ENCODE data around the gene CDYL. TPM values are rescaled to one million over a fixed set of nuclear protein-coding genes. Genes with fewer than 3 reads are reported as not detected.

CDYL gene
- polyA plus RNA-seq, 1 donor: 18.2 TPM

- DNase-seq: no peak
Measured at GRCh38 chr6:4939241-4939640, 163.0 kb downstream of the CDYL start.

GRCh38 chr6:4940416-4940815, 164.2 kb downstream of the CDYL start:
- DNase-seq: no peak

DNA sequence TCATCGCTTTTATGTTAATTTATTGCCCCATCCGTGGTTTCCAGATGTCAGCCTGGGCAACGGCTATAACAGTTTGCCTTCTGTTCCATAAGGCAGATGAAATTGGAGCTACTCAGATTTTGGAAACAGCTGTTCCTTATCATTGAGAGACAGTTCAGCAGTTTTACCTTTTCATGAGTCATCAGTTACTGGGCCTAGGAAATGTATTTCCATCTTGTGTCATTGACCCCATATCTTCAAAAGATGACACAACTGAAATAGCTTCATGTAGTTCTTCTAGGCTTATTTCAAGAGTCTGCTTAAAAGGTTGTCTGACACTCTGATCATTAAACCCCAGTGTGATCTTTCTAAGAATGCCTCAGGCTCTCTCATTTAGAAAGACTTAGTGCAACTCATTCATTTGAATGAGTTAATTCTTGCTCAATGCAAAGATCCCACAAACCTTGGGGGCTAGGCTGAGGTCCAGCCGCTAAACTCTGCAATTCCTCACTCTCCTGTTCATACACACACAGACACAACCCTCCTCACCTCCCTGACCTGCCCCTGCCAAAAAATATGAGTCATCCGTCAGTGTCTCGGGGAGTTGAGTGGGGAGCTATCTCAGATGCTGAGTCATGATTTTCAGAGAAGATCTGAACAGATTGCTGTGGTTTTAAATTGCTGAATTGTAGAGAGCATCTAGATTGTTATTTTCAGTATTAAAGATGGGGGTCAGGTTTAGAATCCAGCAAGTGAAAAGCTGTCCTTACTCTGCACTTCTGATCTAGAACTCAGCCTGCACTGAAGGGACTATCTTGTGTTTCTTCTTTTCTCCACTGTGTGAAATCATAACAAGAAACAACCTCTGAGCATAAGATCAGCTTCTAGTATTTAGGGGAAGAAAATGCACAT, 165.8 kb downstream of the CDYL start:
- peak; percentile 15 for DNase-seq

DNA sequence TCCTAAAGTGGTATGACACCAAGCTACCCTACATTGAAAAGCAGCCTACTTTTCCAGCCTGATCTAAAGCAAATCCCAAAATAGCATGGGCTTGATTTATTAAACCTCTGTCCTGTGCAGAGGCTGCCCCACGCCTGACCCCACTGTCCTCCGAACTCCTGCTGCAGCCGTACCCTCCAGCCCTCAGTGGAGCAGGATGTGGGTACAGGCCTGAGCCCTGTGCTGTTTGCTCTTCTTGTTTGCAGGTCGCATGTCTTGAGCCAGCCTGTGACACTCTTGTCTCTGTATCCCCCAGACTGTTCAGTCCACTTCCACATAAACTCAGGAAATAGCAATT, 166.4 kb downstream of the CDYL start:
- no peak for DNase-seq

GRCh38 chr6:4943716-4944115, 167.5 kb downstream of the CDYL start:
- no peak for DNase-seq

DNA sequence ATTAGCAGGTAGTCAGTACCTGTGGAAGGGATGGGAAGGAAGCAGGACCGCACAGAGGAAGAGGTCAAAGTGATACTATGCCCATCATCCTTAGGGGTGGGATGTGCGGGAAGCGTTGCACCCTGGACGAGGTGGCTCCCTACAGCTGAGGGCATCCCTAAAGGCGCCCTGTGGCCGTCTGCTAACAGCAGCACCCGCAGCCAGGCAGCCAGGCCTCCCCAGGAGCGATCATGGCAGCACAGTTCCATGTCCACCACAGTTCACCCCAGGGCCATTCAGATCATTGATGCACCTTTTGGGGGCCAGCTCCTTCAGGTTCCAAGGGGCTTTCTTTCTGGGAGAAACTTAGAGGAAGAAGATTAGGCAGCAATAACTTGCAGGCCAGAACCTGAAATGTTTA, 168.1 kb downstream of the CDYL start:
- no peak for DNase-seq

GRCh38 chr6:4946521-4946920, 170.3 kb downstream of the CDYL start:
- no peak for DNase-seq

DNA sequence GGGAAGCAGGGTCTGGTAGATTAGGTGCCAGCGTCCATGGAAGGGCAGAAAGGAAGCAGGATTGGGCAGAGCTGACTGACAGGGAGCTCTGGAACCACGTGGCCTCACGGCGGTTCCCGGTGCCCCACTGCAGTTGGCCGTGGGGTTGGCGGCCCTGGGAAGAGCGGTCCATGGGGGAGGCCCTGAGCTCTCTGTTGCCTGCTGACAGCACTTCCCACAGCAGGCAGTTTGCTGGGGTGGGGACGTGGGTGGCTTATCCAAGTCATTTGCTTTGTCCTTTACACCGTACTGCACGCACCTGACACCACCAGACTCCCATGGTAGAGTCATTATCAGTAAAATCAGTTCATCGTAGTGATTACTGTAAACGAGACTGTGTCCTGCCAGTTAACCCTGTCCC, 171.5 kb downstream of the CDYL start:
- no peak for DNase-seq

GRCh38 chr6:4948781-4949450, 172.7 kb downstream of the CDYL start:
- no peak for DNase-seq

GRCh38 chr6:4950076-4950475, 173.9 kb downstream of the CDYL start:
- no peak for DNase-seq

GRCh38 chr6:4950836-4951533, 174.8 kb downstream of the CDYL start:
- DNase-seq: no peak

GRCh38 chr6:4953440-4953839, 177.2 kb downstream of the CDYL start:
- no peak for DNase-seq

- DNase-seq: no peak
Measured at GRCh38 chr6:4956625-4957024, 180.4 kb downstream of the CDYL start.

- no peak for DNase-seq
Measured at GRCh38 chr6:4957521-4958231, 181.5 kb downstream of the CDYL start.

GRCh38 chr6:4958624-4959023, 182.4 kb downstream of the CDYL start:
- no peak for DNase-seq

DNA sequence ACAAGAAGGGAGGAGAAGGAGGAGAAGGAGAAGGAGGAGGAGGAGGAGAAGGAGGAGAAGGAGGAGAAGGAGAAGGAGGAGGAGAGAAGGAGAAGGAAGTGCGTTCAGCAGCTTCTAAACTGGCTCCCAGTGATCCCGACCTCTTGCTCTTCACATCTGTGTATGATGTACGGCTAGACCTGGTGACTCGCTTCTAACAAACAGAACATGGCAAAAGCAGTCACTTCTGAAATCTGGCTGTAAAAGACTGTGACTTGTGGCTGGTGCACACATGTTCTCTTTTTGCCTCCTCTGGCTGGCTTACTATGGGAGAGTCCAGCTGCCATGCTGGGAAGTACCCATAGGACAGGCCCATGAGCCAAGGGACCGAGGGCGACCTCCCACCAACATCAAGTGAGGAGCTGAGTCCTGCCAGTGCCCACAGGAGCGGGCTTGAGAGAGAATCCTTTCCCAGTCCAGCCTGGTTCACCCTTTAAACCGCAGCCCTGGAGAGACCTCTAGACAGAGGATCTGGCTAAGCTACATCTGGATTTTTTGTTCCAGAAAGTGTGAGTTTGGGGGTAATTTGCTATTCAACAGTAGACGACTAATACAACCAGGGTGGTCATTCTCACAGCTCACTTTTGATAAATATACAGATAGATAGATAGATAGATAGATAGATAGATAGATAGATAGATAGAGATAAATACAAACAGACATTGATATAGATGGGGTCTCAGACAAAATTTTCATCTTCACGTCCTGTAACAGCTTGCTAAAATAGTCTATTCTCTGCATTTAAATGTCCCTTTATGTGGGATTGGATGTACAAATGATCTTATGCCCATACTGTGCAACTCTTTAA, 185.3 kb downstream of the CDYL start:
- no peak for DNase-seq

DNA sequence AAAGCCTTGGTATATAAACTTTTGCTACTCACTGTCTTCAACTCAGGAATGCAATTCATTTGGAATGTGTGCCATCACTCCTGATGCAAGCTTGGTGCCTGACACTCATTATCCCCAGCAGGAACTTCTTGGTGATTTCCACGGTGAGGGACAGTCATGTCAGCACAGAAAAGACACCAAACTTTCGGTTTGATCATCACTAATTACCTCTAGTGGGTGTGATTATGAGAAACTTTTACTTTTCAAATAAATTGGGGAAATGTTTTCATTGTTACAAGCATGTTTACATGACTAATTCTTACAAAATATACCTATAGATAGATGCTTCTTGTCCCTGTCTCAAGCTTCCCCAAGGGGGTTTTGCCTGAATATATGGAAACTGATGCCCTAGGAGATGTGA, 186.7 kb downstream of the CDYL start:
- no peak for DNase-seq

- no peak for DNase-seq
Measured at GRCh38 chr6:4964675-4965561, 188.7 kb downstream of the CDYL start.

- DNase-seq: no peak
Measured at GRCh38 chr6:4965562-4966389, 189.6 kb downstream of the CDYL start.

All from hindlimb muscle (tissue), 1 donor.